DMS79 (cell line): ENCODE results near the gene RPUSD4.

Source experiments
- DNase-seq: peaks from one replicate; lab custom pipeline; 2025; lab: John Stamatoyannopoulos, UW

The RPUSD4 gene

DNA sequence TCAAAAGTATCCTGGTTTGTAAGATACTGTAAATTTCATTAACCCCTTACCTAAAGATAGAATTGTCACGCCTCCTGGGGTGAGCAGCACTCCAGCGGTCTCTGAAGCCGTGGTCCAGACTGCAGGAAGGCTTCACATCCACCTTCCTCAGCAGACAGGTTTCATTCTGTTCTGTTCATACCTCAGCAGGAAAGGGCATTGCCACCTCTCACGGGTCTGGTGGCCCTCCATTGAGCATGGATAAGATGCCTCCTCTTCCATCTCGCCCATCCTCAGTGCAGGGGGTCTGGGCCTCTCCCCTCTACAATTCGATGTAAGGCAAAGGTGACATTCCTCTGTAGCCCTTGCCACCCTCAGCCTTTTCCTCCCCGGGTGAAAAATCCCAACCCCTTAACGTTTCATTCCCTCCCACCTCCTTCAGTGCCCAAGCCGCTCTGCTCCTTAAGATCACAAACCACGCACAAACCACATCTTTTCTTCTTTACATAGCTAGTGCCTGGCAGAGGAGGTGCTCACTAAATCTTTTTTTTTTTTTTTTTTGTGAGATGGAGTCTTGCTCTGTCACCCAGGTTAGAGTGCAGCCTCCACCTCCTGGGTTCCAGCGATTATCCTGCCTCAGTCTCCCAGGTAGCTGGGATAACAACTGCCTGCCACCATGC lies 28.5 kb downstream of the RPUSD4 start:
- DNase-seq: no peak

DNA sequence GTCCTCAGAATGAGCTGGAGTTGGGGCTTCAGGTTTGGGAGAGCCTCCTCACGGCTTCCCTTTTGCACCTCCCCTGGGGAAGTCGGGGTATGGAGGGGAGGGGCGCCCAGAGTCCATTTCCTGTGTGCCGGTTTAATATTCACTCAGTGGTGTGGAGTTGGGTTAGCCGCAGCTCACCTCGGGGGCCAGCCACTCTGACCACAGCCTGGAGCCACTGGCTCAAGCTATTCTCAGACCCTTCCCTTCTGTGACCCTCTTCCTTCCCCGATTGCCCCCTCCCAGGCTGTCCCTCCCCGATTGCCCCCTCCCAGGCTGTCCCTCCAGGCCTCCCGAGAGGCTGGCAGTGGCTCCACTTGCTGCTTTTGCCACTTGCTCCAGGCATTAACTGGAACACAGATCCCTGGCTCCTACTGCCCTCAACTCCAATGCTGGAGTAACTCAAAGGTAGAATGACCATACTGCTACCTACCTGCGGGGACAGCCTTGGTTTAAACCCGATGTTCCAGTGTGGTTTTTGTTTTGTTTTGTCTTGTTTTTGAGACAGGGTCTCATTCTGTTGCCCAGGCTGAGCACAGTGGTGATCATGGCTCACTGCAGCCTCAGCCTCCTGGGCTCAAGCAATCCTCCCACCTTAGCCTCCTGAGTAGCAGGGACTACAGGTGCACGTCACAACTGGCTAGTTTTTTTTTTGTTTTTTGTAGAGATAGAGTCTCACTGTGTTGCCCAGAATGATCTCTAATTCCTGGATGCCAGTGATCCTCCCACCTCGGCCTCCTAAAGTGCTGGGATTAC lies 29.3 kb downstream of the RPUSD4 start:
- DNase-seq: no peak

DNA sequence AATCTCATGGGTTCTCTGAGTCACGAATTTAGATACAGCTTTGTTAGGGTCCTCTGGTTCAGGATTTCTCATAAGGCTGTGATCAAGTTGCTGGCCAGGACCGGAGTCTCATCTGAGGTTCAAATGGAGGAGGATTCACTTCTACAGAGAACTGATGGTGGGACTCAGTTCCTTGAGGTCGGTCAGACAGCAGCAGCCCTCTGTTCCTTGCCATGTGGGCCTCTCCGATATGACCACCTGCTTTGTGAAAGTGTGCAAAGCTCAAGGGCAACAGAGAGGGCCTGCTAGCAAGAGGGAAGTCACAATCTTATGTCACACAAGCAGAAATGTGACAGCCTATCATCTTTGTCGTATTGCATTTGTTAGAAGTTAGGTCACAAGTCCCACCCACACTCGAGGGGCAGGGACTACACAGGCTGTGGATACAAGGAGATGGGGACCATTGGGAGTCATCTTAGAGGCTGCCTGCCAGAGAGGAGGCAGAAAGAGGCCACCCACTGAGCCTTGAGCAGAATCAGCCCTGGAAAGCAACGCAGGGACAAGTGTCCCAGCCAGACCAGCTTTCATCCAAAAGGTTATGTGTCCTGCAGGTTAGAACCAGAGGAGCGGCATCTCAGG lies 34.5 kb downstream of the RPUSD4 start:
- no peak for DNase-seq

DNA sequence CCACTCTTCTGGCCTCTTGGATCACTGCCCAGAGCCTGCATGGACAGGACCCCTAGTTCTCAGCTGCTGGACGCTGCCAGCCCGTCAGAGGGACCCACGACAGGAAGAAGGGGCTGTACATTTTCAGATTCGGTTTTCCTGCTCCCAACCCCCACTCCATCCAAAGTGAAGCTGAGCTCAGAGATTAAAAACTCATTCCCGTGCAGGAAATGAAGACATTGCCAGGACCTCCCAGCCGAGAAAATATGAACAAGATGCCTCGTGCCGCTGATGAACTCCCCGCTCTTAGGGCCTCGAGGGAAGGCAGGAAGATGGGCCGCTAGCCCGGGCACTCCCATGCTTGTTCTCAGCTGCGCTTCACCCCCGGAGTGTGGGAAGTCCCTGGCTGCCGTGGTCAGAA lies 36.1 kb downstream of the RPUSD4 start:
- DNase-seq: no peak

DNA sequence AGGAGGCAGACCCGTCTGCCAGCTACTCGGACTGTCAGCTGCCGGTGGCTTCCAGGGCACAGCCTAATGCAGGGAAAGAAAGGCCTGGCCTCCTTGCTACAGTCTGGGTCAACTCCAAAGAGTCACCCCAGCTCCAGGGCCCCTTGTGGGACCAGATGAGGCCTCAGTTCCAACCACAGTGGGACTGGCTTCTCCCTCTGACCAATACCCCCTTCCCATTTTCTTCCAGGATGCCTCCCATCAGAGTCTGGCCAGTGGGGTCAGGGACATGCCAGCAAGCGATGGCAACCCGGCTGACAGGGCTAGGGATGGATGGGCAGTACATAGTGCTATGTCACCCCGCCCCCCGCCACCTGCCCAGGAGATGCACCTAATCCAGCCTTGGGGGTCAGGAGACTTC lies 36.6 kb downstream of the RPUSD4 start:
- DNase-seq: no peak

DNA sequence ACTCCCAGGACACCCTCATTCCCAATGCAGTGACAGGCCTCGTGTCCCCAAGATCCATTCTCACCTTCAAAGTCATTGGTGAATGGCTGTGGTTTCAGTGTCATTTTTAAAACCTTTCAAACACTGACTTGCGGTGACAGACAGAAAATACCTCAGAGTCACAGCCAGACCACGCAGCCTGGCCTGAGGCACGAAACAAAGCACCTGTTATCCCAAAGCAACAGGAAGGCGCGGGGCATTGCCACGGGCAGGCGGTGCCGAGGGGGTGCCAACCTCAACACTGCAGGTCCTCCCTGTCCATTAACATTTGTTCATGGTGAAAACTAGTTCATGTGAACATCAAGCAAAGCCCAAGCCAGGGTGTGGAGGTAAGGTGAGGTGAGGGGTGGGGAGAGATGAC lies 38.2 kb downstream of the RPUSD4 start:
- no peak for DNase-seq

DNA sequence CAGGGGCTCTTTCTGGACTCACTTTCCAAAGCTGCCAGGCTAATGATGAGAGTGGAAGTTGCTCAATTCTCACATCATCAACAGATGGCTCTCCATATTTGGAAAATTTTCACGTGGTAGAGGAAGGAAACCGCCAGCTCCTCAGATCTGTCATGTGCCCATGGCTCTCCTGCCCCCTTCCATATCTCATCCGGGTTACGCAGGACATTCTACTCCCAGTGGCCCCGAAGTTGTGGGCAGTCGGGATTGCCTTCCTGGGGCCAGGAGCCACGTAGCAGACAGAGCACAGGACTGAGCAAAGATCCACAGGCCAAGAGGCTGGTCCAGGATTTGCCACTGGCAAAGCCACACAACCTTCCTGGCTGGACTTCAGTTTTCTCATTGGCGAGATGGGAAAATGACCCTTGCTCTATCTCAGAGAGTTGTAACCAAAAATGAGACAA lies 38.8 kb downstream of the RPUSD4 start:
- DNase-seq: no peak

DNA sequence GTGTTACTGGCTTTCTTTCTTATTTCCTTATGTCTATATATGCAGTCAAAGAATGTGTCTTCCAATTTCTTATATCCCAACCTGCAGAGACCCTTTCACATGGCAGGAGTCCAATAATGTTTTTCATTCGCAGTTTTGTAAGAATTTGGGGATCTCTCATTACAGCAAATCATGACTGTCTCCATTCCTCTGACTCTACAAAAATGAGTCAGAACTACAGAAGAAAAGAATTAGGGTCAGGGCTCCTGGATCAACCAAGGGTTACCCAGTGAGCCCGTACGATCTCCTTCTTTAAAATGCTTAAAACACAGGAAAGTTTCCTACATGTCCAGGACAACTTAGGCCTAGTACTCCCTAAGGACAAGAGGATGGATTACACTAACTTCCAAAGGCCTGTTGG lies 42.2 kb downstream of the RPUSD4 start:
- DNase-seq: no peak

DNA sequence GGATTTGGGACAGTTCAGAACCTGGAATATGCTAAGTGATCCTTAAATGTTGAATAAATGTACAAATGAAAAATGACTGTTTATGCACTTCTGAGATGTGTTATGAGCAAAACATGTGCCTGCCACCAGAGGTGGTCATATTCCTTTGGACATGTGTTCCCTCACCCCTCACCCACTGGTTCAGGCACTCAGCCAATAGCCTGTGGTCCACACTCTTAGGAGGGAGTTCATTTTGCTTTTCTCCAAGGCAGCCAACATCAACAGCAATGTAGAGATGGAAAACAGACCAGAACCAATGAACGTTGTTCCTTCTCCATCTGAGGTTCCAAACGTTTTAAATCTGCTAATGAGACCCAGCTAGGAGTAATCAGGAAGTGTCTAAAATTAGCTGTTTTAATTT lies 44.0 kb downstream of the RPUSD4 start:
- no peak for DNase-seq

DNA sequence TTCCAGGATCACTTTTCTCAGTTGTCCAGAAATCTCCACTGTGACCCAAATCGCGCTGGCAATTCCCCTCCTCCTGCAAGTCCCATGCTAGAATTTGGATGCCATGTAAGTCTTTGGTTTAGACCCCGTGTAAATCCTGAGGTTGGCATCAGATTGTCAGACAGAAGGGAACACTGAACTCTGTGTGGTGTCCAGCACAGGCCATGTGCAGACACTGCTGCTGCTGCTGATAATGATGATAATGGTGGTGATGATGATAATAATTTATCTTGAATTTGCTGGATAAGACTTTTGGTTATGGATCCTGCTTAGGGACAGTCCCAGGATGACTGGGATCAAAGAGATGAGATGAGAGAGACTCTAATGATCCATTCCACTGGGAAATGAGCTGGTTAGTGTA lies 45.0 kb downstream of the RPUSD4 start:
- DNase-seq: no peak

DNA sequence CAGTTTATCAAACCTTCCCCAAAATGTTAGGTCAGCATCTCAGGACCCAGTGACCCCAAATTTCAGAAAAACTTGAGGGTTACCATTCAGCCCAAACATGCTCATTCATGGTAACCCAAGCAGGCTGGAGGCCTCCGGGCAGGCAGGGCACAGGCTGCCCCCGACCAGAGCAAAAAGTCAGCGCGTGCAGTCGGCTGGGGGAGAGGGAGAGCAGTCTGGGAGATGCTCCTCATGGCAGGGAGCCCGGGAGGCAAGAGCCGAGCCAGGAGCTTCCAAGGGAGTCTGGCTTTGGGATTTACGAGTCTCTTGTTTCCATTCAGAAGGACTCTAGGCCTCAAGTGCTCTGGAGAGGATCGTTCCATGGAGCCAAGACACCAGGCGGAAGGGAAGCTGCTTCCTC lies 45.7 kb downstream of the RPUSD4 start:
- no peak for DNase-seq

DNA sequence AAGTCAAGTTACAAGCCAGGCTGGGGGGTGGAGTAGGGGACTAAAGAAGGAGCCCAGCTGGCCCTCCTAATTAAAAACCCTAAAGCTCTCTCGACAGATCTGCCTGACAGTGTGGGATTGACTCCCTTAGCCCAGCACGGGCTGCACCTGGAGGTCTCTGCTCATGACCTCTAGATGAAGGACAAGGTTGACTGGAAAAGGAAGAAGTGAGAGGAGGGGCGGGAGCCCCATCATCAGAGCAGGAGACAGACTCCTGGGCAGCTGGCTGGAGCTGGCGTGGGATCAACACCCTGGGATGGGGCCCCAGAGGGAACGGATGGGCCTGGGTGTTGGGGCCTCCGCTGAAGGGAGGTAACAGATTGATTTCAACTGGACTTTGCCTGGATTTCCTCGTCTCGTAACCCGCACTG lies 46.1 kb downstream of the RPUSD4 start:
- peak; percentile 45 for DNase-seq

DNA sequence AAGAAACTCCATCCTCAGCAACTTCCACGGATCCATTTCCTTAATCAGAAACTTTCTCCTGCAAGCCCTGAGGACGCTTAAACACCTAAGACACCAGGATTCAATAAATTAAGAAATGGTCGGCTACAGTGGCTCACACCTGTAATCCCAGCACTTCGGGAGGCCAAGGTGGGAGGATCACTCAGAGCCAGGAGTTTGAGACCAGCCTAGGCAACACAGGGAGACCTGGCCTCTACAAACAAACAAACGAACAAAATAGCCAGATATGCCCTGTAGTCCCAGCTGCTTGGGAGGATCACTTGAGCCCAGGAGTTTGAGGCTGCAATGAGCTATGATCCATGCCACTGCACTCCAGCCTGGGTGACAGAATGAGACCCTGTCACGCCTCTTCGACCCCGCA lies 46.7 kb downstream of the RPUSD4 start:
- DNase-seq: no peak

DNA sequence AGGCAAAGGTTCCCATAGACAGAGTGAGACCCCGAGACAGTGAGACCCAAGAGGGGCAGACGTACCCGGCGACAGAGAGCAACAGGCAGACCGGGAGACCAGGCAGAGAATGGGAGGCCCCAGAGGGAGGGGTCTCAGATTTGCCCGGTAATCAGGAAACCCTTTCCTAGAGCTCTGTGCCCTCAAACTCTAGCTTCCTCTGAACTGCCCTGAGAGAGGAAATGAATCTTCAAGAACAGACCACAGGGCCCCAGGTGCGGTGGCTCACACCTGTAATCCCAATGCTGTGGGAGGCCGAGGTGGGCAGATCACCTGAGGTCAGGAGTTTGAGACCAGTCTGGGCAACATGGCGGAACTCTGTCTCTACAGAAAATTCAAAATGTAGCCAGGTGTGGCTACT lies 47.7 kb downstream of the RPUSD4 start:
- no peak for DNase-seq

DNA sequence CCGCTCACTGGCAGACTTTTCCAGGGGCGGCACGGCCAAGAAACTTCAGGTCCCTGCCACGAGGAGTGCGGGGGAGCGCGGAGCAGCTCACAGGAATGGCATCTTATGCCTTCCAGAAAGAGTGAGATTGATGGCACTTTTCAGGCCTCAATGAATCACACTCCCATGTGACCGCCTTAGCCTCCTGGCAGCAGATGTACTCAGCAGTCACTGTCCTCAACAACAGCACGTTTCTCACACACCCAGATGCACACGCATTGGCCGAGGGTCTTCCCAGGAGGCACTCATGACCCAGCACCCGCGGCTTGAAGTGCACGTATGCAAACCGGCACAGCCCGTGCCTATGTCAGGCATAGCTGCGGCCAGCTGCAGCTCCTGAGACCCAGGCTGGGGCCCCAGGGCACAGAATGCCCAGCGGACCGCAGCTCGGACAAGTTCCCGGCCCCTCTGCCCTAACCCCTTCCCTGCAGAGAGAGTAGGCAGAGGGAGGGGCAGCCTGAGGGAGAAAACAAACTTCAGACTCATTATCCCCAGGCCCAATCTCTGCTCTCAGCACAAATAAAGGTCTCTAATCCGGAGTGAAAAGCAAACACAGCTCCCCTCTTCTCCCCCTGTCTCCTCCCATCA lies 48.3 kb downstream of the RPUSD4 start:
- peak; percentile 42 for DNase-seq

DNA sequence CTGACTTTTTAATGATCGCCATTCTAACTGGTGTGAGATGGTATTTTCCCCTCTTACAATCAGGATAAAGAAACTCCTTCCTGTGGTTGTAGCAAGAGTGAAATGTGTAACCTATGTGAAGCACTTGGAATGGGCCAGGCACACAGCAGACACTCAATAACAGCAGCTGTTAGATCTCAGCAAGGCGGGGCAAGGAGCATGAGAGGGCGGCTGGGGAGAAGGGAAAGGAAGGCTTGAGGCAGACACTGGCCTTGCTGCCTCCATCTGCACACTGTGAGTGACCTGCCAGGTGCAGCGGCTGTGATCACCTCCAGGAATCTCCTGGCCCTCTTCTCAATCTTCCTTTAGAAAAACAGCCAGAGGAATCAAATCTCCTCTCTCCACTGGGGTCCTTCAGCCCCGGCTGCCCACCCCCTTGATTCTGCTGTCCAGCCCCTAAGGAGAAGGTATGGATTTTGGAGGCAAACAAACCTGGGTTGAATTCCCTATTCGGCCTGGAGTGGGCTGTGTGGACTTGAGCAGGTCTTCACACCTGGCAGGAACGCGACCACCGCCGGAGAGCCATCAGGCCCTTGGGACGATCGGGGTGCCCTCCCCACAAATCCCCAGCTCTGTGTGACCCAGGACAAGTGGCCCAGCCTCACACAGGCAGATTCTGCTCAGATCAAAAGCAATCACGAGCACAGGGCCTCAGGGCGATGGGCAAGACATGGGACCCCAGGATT lies 49.0 kb downstream of the RPUSD4 start:
- DNase-seq: peak; percentile 35

DNA sequence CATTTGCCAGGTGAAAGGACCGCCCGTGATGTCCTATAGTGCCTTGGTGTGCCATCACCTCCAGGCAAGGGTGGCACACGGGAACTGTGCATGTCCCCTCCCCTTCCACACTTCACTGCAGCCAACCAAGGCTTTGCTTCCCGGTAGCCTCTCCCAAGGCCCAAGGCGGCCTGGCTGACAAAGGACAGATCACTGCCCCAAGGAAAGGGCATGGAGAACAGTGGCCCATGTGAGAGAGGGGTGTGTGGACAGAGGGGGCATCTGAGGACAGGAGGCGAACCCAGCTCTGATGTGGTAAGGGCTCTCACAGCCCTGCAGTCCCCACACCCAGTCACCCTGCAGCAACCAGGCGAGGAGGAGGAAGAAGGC lies 50.4 kb downstream of the RPUSD4 start:
- DNase-seq: no peak

DNA sequence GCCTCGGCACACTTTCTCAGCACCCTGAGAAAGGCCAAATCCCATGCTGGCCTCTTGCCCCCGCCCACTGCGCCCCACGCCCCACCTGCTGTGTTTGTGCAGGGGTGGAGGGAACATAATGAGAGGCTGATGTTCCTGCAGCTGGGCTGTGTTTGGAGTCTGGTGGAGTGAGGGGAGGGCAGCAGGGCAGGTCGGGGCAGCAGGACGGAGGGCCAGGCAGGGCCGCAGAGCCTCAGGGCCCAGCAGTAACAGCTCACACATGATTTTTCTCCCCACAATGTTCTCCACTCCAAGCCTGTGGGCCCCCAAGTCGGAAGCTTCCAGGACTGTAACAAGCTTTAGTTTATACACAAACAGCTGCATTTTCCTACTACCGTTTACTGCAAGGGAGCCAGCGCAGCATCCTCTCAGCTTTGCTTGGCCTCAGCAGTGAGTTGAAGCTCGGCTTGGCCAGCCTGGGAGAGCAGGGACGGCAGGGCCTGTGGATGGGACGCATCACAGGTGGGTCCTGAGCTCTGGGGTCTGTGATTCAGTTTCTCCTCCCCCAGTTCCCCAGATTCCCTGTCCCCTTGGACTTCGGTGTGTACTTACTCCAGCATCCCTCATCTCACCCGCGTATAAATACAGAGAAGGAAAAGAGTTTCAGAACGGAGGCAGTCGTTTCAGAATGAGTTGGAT lies 51.0 kb downstream of the RPUSD4 start:
- no peak for DNase-seq

DNA sequence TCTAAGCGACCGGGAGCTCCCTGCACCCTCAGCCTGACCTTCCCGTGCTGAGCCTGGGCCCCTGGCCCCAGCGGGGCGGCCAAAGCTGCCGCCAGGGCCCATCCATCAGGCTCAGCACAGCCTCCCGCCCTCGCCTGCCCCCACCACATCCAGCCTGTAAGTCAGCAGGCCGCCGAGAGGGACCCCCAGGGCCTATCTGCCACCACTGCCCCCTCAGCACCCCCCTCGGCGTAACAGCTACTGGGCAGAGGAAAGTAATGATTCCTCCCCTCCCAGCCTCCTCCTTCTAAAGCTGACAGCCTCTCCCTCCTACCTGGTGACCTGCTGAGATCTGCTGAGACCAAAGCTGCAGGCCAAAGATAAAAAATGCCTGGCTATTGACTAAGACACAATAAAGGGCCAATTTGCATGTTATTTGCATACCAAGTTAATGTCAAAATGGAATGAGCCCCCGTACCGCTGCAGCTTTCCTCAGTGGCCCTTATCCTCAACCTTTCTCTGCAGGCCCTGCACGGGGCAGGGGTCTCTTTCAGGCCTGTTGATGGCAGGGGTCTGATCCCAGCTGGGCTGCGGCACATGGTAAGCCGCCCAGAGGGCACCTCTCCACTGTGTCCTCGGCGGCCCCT lies 51.6 kb downstream of the RPUSD4 start:
- no peak for DNase-seq

DNA sequence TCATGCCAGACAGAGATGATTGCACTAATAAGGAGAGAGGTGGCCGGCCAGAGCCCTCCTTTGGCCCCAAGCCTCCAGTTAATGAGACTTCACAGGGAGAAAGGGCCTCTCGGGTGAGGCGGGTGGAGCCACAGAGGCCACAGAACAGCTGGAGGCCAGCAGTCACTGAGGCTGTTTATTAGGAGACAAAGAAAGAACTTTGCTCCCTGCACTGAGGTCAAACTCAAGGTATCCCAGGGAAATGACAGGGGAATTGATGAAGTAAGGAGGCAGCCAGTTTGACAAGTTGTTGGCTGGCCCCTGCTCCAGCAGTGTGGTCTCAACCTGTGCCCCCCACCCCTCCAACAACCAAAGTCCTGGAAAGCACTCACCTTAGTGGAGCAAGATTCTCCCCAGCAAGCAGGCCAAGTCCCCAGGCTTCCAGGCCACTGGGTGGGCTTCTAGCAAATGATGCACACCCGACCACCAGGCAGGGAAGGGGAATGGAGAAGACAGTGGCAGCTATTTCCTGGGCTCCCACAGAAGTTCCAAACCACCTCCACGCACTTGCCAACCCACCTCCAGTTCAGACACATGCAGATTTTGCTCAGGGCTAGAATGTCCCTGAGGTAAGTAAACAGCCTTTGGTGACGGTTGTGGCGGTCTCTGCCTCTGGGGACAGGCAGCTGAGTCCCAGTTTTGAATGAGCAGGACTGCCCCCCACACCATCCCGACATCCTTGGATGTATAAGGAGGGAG lies 53.2 kb downstream of the RPUSD4 start:
- DNase-seq: no peak
